ENCODE measurements around the gene NELFE. TPM values are rescaled to one million over a fixed set of nuclear protein-coding genes. Genes with fewer than 3 reads are reported as not detected.

Gene NELFE
- total RNA-seq, 4 donors from 2014 or later: 58.8 to 96.6 (median 68.5) TPM

DNA sequence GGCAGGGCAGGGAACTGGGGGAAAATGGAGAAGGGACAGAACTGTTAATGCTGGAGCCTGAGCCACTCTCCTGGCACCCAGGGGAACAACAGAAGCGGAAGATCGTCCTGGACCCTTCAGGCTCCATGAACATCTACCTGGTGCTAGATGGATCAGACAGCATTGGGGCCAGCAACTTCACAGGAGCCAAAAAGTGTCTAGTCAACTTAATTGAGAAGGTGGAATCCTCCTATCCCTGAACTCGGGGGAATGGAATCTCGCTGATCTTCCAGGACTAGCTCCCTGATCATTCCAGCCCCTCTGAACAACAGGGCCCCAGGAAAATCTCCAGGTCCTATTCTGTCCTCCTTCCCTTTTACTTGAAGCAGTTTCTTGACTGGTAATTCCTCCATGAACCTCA lies 10.9 kb downstream of the NELFE start:
- TF ChIP-seq, protein P1, sequence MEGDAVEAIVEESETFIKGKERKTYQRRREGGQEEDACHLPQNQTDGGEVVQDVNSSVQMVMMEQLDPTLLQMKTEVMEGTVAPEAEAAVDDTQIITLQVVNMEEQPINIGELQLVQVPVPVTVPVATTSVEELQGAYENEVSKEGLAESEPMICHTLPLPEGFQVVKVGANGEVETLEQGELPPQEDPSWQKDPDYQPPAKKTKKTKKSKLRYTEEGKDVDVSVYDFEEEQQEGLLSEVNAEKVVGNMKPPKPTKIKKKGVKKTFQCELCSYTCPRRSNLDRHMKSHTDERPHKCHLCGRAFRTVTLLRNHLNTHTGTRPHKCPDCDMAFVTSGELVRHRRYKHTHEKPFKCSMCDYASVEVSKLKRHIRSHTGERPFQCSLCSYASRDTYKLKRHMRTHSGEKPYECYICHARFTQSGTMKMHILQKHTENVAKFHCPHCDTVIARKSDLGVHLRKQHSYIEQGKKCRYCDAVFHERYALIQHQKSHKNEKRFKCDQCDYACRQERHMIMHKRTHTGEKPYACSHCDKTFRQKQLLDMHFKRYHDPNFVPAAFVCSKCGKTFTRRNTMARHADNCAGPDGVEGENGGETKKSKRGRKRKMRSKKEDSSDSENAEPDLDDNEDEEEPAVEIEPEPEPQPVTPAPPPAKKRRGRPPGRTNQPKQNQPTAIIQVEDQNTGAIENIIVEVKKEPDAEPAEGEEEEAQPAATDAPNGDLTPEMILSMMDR (IDR thresholded peaks at IDR 0.05; ENCODE audit: low read depth): no peak

DNA sequence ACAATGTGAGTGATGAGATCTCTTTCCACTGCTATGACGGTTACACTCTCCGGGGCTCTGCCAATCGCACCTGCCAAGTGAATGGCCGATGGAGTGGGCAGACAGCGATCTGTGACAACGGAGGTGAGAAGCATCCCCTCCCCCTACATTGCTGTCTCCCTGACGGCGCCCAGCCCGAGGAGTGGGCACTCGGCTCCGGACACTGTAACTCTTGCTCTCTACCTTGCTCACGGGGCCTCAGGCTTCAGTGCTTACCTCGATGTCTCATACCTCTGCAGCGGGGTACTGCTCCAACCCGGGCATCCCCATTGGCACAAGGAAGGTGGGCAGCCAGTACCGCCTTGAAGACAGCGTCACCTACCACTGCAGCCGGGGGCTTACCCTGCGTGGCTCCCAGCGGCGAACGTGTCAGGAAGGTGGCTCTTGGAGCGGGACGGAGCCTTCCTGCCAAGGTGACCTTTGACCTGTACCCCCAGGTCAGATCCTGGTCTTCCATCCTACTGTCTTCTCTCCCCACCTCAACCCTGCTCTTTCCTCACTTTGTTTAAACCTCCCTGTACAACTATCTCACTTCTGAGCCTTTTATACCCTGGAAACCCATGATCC lies 11.6 kb downstream of the NELFE start:
- TF ChIP-seq, protein P1 (IDR thresholded peaks at IDR 0.05; ENCODE audit: low read depth): no peak

DNA sequence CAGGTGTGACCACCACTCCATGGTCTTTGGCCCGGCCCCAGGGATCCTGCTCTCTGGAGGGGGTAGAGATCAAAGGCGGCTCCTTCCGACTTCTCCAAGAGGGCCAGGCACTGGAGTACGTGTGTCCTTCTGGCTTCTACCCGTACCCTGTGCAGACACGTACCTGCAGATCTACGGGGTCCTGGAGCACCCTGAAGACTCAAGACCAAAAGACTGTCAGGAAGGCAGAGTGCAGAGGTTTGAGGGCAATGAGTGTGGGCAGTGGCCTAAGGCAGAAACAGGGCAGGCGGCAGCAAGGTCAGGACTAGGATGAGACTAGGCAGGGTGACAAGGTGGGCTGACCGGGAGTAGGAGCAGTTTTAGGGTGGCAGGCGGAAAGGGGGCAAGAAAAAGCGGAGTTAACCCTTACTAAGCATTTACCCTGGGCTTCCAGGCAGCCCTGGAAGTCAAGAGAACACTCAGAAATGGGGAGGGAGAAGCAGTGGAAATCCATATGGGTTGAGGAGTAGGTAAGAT lies 12.3 kb downstream of the NELFE start:
- TF ChIP-seq, protein P1 (IDR thresholded peaks at IDR 0.05; ENCODE audit: low read depth): no peak

DNA sequence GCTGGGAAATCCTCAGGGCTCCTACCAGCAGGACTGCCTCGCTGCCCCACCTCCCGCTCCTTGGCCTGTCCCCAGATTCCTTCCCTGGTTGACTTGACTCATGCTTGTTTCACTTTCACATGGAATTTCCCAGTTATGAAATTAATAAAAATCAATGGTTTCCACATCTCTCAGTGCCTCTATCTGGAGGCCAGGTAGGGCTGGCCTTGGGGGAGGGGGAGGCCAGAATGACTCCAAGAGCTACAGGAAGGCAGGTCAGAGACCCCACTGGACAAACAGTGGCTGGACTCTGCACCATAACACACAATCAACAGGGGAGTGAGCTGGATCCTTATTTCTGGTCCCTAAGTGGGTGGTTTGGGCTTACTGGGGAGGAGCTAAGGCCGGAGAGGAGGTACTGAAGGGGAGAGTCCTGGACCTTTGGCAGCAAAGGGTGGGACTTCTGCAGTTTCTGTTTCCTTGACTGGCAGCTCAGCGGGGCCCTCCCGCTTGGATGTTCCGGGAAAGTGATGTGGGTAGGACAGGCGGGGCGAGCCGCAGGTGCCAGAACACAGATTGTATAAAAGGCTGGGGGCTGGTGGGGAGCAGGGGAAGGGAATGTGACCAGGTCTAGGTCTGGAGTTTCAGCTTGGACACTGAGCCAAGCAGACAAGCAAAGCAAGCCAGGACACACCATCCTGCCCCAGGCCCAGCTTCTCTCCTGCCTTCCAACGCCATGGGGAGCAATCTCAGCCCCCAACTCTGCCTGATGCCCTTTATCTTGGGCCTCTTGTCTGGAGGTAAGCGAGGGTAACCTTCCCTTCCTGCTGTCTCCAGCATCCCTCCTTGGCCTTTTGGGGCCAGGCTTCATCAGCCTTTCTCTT lies 13.0 kb downstream of the NELFE start, which contains the start of gene CFB:
TSS of gene CFB (plus strand) at position 589 of the 863 bp plus-strand sequence. CDS start at position 716, 127 bp downstream.
- TF ChIP-seq, protein P1 (IDR thresholded peaks at IDR 0.05; ENCODE audit: low read depth): no peak

DNA sequence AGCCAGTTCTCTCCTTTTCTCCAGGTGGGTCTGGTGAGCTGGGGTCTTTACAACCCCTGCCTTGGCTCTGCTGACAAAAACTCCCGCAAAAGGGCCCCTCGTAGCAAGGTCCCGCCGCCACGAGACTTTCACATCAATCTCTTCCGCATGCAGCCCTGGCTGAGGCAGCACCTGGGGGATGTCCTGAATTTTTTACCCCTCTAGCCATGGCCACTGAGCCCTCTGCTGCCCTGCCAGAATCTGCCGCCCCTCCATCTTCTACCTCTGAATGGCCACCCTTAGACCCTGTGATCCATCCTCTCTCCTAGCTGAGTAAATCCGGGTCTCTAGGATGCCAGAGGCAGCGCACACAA lies 13.6 kb downstream of the NELFE start:
- TF ChIP-seq, protein P1 (IDR thresholded peaks at IDR 0.05; ENCODE audit: low read depth): no peak

DNA sequence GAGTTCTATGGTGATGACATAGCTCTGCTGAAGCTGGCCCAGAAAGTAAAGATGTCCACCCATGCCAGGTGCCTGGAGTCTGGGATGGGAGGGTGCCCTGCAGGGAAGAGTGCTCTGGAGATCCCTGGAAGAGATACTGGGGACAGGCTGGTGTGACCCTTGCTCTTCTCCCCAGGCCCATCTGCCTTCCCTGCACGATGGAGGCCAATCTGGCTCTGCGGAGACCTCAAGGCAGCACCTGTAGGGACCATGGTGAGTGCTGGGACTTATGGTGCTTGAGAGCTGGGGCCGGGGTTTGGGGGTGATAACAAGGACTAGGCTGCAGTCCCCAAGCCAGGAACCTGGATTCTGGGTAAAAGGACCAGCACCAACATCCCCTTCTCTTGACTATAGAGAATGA lies 15.0 kb downstream of the NELFE start:
- TF ChIP-seq, protein P1 (IDR thresholded peaks at IDR 0.05; ENCODE audit: low read depth): no peak

DNA sequence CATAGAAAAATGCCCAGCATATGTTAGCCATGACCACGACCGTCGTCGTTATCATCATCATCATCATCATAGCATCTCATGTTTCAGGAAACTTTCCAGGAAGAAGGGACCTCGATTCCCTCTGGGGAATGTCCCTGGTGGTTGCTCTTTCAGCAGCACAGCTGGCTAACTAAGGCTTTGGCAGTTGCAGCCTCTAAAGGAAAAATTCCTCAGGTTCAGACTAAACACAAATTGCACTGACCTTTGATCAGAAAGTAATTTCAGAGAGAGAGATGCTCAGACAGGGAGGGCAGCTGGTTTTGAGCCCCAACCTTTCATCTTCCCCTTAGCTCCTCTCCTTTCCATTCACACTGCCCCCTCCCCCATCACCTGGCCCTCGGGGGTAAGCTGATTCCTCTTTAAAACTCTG lies 18.5 kb downstream of the NELFE start:
- TF ChIP-seq, protein P1 (IDR thresholded peaks at IDR 0.05; ENCODE audit: low read depth): no peak
